DMS 273 (cell line): Measurements from ENCODE around the gene ASRGL1.

Source experiments
- DNase-seq: peaks from one replicate; lab custom pipeline; 2025; ENCODE audit not compliant: unreplicated experiment; lab: John Stamatoyannopoulos, UW

The ASRGL1 gene

GRCh38 chr11:62392506-62392905 lies 55.3 kb downstream of the ASRGL1 start:
- DNase-seq, result no peak

GRCh38 chr11:62393061-62393611 lies 55.9 kb downstream of the ASRGL1 start:
- peak; percentile 35 for DNase-seq

DNA sequence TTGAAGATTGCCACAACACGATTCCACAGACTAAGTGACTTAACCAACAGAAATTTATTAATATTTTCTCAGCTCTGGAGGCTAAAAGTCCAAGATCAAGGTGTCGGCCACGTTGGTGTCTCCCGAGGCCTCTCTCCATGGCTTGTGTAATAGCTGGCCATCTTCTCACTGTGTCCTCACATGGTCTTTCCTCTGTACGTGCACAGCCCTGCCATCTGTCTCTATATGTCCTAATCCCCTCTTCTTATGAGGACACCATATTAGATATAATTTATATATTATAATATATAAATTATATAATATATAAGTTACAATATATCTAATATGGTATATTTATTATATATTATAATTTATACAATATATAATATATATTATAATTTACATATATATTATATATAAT lies 56.5 kb downstream of the ASRGL1 start:
- DNase-seq, result no peak

DNA sequence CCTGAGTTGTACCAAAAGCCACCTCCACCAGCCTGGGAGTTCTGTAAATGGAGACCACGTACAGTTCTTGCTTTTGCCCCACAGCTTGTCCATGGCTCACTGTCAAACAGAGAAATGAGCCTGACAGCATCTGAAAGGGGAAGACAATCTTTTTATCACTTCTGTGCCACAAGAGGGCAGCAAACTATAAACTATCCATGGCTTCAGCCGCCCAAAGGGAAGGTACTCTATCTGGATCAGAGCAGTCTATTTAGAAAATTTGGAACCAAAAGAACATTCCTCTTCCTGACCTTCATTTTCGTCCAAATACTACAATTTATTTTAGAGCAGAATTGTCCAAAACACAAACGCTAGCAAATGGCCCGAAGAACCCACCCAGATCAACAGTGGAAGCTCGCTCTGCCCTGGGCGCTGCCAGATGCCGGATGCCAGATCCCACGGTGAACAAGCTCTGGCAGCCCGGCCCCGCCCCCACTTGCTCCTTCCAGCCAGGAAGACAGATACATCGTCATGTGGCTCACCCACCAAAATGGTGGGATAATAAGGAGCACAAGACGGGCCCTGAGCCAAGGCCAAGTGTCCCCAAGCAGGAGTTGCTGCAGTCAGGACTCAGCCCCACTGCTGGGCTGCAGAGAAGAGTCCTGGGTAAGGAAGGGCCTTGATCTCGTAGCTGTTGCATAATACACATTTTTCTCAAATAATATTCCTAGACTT lies 57.7 kb downstream of the ASRGL1 start:
- DNase-seq, result peak; percentile 84

- no peak for DNase-seq
These were observed 58.8 kb downstream of the ASRGL1 start for GRCh38 chr11:62395885-62396551.

DNA sequence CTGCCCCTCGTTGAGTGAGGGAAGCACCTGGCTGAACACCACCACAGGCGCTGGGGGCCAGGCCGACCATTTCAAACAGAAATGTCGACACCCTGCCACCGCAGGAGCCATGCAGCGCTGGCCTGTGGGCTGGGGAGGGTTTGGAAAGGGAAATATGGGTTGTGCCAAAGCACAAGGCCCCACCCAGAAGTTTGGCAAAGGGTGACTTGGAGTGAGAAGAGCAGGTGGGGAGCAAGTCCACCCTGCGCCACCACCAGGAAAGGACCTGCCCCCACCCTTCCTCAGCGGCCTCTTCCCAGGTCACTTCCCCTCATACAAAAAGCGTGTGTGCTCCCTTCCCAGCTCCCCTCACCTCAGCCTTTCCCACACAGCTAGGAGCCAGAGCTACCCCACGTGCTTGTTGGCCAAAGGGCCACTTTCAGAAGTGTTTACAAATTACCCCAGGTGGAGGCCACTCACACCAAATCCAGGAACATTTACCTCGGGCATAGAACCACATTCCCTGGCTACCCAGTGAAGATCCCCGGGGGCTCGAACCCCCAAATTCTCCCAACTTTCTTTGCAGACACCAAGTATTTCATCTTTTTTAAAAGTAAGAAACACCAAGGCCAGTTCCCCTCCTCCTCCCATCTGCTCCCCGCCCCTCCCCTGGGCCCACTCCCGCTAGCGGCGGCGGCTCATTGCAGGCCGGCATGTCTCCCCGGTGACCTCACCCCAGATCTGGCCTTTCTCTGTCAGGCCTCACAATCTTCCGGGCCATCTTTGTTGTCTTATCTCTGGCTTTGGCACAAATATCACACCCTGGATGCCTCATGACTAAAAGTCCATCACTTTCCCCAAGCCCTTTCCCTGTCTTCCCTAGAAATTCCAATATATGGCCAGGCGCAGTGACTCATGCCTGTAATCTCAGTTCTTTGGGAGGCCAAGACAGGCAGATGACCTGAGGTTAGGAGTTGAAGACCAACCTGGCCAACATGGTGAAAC lies 61.1 kb downstream of the ASRGL1 start:
- DNase-seq, result peak; percentile 9

DNA sequence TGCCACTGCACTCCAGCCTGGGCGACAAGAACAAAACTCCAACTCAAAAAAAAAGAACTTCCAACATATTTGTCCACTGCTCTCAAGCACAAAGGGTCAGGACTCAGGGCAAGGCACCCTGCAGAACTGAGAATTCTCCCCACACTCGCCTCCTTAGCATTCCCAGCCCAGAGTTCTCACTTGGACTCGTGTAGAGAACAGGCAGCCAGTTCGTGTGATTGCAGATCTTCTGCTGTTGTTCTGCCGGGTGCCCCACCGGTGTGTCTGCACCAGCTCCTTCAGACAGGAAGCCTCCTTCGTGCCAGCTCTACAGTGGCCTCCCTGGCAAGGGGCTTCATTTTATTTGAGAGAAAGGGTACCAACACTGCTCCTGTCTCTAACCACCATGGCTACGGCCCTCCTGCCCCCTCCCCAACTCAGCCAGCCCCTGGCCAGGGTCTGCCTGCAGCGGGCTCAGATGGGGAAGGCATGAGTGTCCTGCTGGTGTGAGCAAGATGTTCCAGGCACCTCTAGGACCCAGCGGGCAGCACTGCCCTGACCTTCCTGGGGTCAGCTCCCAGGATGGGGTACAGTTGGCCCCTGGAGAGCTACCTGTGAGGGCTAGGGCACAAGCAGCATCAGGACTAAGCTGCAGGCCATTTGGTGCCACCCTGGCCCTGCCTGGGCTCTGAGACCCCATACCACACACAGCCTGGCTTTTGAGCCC lies 62.1 kb downstream of the ASRGL1 start:
- DNase-seq, result no peak

DNA sequence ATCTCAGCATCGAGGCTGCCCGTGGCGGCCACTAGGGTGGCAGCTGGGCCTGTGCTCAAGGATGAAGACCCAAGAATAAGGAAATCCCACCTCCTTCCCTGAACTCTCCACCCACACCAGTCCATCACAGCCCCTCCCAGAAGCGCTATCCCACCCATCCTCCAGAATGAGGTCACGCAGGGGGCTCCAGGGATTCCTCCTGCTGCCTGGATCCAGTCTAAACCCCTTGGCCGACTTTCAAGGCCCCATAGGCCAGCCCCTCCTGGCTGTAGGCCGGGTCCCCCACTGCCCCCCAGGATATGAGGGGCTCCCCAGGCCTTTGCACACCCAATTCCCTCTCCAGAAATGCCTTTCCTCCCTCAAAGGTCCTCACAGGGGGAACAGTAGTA lies 62.6 kb downstream of the ASRGL1 start:
- no peak for DNase-seq

DNA sequence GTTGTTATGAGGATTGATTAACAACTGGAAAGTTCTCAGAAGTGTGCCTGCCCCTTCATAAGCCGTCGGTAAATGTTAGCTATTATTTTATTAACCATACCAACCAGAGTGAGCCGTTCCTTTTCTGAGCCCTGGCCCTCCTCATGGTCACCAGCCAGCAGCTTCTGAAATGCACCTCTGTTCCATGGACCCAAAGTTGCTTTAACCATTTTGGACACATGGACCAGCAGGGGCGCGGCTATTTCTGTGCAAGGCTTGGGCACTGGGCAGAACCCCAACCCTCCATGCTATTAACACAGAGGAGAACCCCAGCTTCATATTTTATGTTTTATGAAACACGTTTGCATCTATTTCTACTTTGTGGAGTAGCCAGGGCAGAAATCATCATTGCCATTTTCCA lies 63.0 kb downstream of the ASRGL1 start:
- no peak for DNase-seq

DNA sequence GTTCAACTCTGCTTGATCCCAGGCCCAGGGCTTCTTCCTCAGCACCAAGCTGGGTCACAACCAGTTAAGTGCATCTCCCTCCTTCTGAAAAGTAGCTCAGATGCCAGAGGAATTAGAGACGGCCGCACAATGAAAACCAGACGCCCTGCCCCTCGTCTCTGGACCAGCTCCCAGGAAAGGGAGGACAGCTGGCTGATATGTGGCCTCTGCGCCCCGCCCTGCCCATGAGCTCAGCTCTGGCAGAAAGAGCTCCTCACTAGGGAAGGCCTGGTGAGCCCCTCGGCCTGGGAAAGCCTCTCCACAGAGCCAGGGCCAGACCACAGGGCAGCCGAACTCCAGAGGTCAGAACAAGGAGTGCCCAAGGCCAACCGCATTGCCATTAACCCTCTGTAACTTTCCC lies 63.5 kb downstream of the ASRGL1 start:
- DNase-seq, result peak; percentile 70

DNA sequence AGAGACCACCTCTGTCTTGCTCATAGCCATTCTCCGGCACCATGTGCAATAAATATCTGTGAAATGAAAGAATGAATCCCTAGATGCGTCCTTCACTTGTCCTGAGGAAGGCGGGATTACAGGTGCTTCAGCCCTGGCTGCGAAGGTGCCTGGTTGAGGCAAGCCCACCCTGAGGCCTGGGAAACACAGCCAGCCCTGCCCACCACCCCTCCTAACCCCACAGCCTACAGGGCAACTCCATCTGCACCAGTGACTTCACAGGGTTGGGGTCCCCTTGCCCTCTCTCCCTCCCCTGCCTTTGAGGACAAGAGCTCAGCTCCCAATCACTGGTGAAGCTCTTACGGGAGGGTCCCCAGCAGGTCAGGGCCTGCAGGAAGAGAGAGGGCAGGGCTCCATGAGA lies 64.1 kb downstream of the ASRGL1 start:
- DNase-seq, result no peak

- no peak for DNase-seq
These were observed 64.6 kb downstream of the ASRGL1 start for GRCh38 chr11:62401811-62402210.

GRCh38 chr11:62402226-62402959 lies 65.1 kb downstream of the ASRGL1 start:
- no peak for DNase-seq

GRCh38 chr11:62402960-62403730 lies 65.9 kb downstream of the ASRGL1 start:
- no peak for DNase-seq

GRCh38 chr11:62404435-62404834 lies 67.2 kb downstream of the ASRGL1 start:
- no peak for DNase-seq

DNA sequence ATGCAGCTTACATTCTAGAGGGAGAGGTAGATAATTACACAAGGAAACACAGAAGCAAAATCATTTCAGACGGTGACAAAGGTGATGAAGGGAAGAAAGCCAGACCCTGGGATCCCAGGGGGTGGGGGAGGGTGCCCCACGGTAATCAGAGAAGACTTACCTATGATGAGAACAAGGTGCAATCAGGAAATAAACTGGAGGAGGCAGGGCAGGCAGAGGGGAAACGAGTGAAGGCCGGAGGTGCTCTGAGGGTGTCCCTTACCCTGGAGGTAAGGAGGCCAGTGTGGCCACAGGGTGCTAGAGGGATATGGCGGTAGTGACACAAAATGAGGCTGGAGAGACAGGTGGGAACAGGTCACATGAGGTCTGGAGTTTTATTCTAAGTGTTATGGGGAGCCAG lies 67.7 kb downstream of the ASRGL1 start:
- DNase-seq, result no peak

DNA sequence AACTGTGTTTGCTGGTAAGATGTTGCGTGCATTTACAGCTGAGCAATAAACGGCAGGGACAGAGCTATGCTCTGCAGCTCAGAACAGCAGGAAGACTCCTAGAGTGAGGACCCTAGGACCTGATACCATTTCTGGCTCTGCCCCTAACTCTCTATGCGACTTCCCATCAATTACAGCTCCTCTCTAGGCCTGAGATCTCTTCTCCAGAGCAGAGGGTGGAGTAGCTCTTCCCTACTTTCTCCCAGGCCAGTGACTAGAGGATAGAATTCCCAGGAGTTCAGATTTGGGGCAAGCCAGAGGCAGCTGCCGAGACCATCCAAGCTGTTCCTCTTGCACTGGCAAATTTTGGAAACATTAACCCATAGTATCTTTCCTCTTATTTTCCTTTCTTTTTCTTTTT lies 68.8 kb downstream of the ASRGL1 start:
- DNase-seq, result peak; percentile 12

- DNase-seq, result peak; percentile 24
These were observed 72.6 kb downstream of the ASRGL1 start for GRCh38 chr11:62409831-62410230.

GRCh38 chr11:62410972-62411371 lies 73.7 kb downstream of the ASRGL1 start:
- DNase-seq, result no peak
